Cardiac fibroblast (primary cell): Measurements from ENCODE around the gene RBM5.

ENCODE experiments used
- DNase-seq, 2 donors: peaks; one replicate each; pipeline versions ENCODE4 v3.0.0 to v3.0.0-alpha.2; 2010; ENCODE audit warnings: low read depth in 2 of 2
- H3K4me3 ChIP-seq, 2 donors: replicated peaks in 1 of 2; 1 replicate in 1 of 2; 2 replicates in 1 of 2; pipeline ENCODE4 v1.5.1; 2011; ENCODE audit warnings: low read depth in 2 of 2, low read length in 2 of 2, mild to moderate bottlenecking in 2 of 2, moderate library complexity in 1 of 2
- CTCF ChIP-seq: IDR thresholded peaks from one replicate; pipeline ENCODE4 v1.5.1; 2011; ENCODE audit warnings: low read depth, mild to moderate bottlenecking, low read length, inconsistent platforms

The RBM5 gene

GRCh38 chr3:50147016-50147415 lies 58.3 kb downstream of the RBM5 start:
- TF ChIP-seq CTCF = no peak
- no peak for DNase-seq
- no peak overlapping the region for H3K4me3 ChIP-seq

- no peak overlapping the region for H3K4me3 ChIP-seq
- TF ChIP-seq CTCF = no peak
- no peak for DNase-seq
Measured at GRCh38 chr3:50147447-50147846, 58.7 kb downstream of the RBM5 start.

GRCh38 chr3:50147861-50148260 lies 59.1 kb downstream of the RBM5 start:
- DNase-seq = no peak
- H3K4me3 ChIP-seq = no peak overlapping the region
- no peak for TF ChIP-seq CTCF

GRCh38 chr3:50150404-50150750 lies 61.7 kb downstream of the RBM5 start:
- DNase-seq = no peak
- no peak for TF ChIP-seq CTCF
- no peak overlapping the region for H3K4me3 ChIP-seq

GRCh38 chr3:50150863-50151686 lies 62.4 kb downstream of the RBM5 start:
- no peak for TF ChIP-seq CTCF
- no peak overlapping the region for H3K4me3 ChIP-seq
- no peak for DNase-seq

DNA sequence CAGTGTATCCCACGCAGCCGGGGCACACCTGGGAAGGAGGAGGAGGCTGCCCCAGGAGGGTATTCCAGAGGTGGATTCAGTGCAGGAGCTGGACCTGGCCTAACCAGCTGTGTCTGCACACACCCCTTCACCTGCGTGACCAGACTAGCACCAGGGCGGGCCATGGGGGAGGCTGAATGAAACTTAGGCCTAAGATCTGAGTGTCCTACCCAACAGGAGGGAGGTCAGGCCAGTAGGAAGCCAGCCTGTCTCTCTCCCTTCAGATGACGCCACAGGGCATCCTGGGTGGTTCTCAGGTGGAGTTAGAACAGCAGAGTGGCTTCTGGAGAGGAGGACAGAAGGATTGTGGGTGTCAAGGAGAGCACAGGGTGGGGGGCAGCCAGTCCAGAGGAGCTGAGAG lies 63.0 kb downstream of the RBM5 start:
- no peak for DNase-seq
- no peak for TF ChIP-seq CTCF
- H3K4me3 ChIP-seq = no peak overlapping the region
